GM19193 (cell line): Measurements from ENCODE around the gene GATA3.

ENCODE experiments used
- POLR2A ChIP-seq: IDR thresholded peaks from 4 replicates; pipeline ENCODE4 v1.6.1; 2011; ENCODE audit not compliant: insufficient read depth, insufficient read length; ENCODE audit errors: extremely low read depth

GATA3 gene

GRCh38 chr10:8069108-8069507, 14.6 kb downstream of the GATA3 start:
- no peak for TF ChIP-seq POLR2A

- TF ChIP-seq POLR2A: no peak
These were observed 15.1 kb downstream of the GATA3 start for GRCh38 chr10:8069627-8070026.

- no peak for TF ChIP-seq POLR2A
These were observed 16.0 kb downstream of the GATA3 start for GRCh38 chr10:8070440-8070839.

- TF ChIP-seq POLR2A: no peak
These were observed 16.5 kb downstream of the GATA3 start for GRCh38 chr10:8071006-8071405.

- no peak for TF ChIP-seq POLR2A
These were observed 17.2 kb downstream of the GATA3 start for GRCh38 chr10:8071666-8072065.

GRCh38 chr10:8072211-8072610, 17.7 kb downstream of the GATA3 start:
- TF ChIP-seq POLR2A: no peak

- no peak for TF ChIP-seq POLR2A
These were observed 19.4 kb downstream of the GATA3 start for GRCh38 chr10:8073691-8074416.

- TF ChIP-seq POLR2A: no peak
These were observed 20.4 kb downstream of the GATA3 start for GRCh38 chr10:8074881-8075280.

- no peak for TF ChIP-seq POLR2A
These were observed 21.1 kb downstream of the GATA3 start for GRCh38 chr10:8075282-8076260.

GRCh38 chr10:8076933-8077332, 22.4 kb downstream of the GATA3 start:
- TF ChIP-seq POLR2A: no peak

- TF ChIP-seq POLR2A: no peak
These were observed 23.5 kb downstream of the GATA3 start for GRCh38 chr10:8078027-8078426.

- no peak for TF ChIP-seq POLR2A
These were observed 24.6 kb downstream of the GATA3 start for GRCh38 chr10:8079126-8079525.

GRCh38 chr10:8084799-8085198, 30.3 kb downstream of the GATA3 start:
- no peak for TF ChIP-seq POLR2A

- TF ChIP-seq POLR2A: no peak
These were observed 30.8 kb downstream of the GATA3 start for GRCh38 chr10:8085251-8085650.

- no peak for TF ChIP-seq POLR2A
These were observed 31.8 kb downstream of the GATA3 start for GRCh38 chr10:8086315-8086714.

- no peak for TF ChIP-seq POLR2A
These were observed 34.0 kb downstream of the GATA3 start for GRCh38 chr10:8088504-8088903.
